WTC11 (cell line): Measurements from ENCODE around the gene SND1. TPM values are rescaled to one million over a fixed set of nuclear protein-coding genes. Genes with fewer than 3 reads are reported as not detected.

Experiments
- ATAC-seq: fragments of 200-7000 bp; cut with Tn5 transposase; 2 replicates; pipeline ENCODE4 v1.10.0; 2021; ENCODE audit warnings: mild to moderate bottlenecking, moderate library complexity
- CTCF ChIA-PET: fragments of 300-600 bp; sonication (Branson Sonifier 250); formaldehyde crosslinking; loops from one replicate; lab custom pipeline; 2021; ENCODE audit warnings: antibody characterized with exemption; lab: Charles Lee
- POLR2A ChIA-PET: fragments of 350-600 bp; sonication (Branson Sonifier 250); formaldehyde crosslinking; loops from one replicate; lab custom pipeline; 2021; ENCODE audit warnings: antibody characterized with exemption; lab: Charles Lee
- DNase-seq: peaks from one replicate; pipeline ENCODE4 v3.0.0; 2021; ENCODE audit warnings: low spot score
- H3K27ac Mint-ChIP-seq: 2 replicates; pipeline ENCODE4 v1.8.0; 2021; ENCODE audit warnings: mixed read lengths
- H3K27me3 Mint-ChIP-seq: 2 replicates; pipeline ENCODE4 v1.8.0; 2021; ENCODE audit warnings: low read depth, mild to moderate bottlenecking, moderate library complexity, mixed read lengths
- H3K36me3 Mint-ChIP-seq: 2 replicates; pipeline ENCODE4 v1.8.0; 2021; ENCODE audit warnings: mixed read lengths
- H3K4me1 Mint-ChIP-seq: 2 replicates; pipeline ENCODE4 v1.8.0; 2022; ENCODE audit warnings: mixed read lengths
- H3K4me3 Mint-ChIP-seq: 2 replicates; pipeline ENCODE4 v1.8.0; 2021; ENCODE audit warnings: mild to moderate bottlenecking, moderate library complexity, mixed read lengths
- H3K9me3 Mint-ChIP-seq: 2 replicates; pipeline ENCODE4 v1.8.0; 2021; ENCODE audit warnings: mixed read lengths
- ARID4B ChIP-seq: sonication (generic); formaldehyde crosslinking; IDR thresholded peaks from 2 replicates; pipeline ENCODE4 v1.8.0; 2023; ENCODE audit warnings: missing genetic modification reagents, mild to moderate bottlenecking, borderline replicate concordance
- ATF1 ChIP-seq: sonication (generic); formaldehyde crosslinking; IDR thresholded peaks from 2 replicates; pipeline ENCODE4 v1.8.1; 2023; ENCODE audit warnings: mild to moderate bottlenecking, moderate library complexity, missing genetic modification reagents
- ATF6 ChIP-seq: sonication (generic); formaldehyde crosslinking; IDR thresholded peaks from 2 replicates; pipeline ENCODE4 v1.8.1; 2023; ENCODE audit warnings: mild to moderate bottlenecking, missing genetic modification reagents
- CDX4 ChIP-seq: fragments of 250-450 bp; sonication (Bioruptor Pico); IDR thresholded peaks from 2 replicates; pipeline ENCODE4 v1.9.0; 2021; ENCODE audit warnings: moderate library complexity, mild to moderate bottlenecking, inconsistent platforms, borderline replicate concordance
- CREB1 ChIP-seq: sonication (generic); formaldehyde crosslinking; IDR thresholded peaks from 2 replicates; pipeline ENCODE4 v1.8.0; 2023; ENCODE audit warnings: mild to moderate bottlenecking, missing genetic modification reagents
- EMX1 ChIP-seq: fragments of 250-450 bp; sonication (Bioruptor Pico); IDR thresholded peaks from 2 replicates; pipeline ENCODE4 v1.8.0; 2021; ENCODE audit warnings: mild to moderate bottlenecking
- GRHL2 ChIP-seq: fragments of 250-450 bp; sonication (Bioruptor Pico); IDR thresholded peaks from 2 replicates; pipeline ENCODE4 v1.8.0; 2022; ENCODE audit warnings: mild to moderate bottlenecking, moderate library complexity; ENCODE audit not compliant: insufficient replicate concordance, severe bottlenecking
- IRF2 ChIP-seq: sonication (generic); formaldehyde crosslinking; IDR thresholded peaks from 2 replicates; pipeline ENCODE4 v1.8.0; 2022; ENCODE audit warnings: low read depth, missing genetic modification reagents, borderline replicate concordance
- JUN ChIP-seq: sonication (generic); formaldehyde crosslinking; IDR thresholded peaks from 2 replicates; pipeline ENCODE4 v1.8.0; 2023; ENCODE audit warnings: mild to moderate bottlenecking, missing genetic modification reagents
- NFATC4 ChIP-seq: fragments of 250-450 bp; sonication (Bioruptor Pico); IDR thresholded peaks from 2 replicates; pipeline ENCODE4 v1.9.0; 2021; ENCODE audit warnings: mild to moderate bottlenecking
- PRDM15 ChIP-seq: sonication (generic); formaldehyde crosslinking; IDR thresholded peaks from 2 replicates; pipeline ENCODE4 v1.8.0; 2022; ENCODE audit warnings: missing genetic modification reagents
- PREB ChIP-seq: sonication (generic); formaldehyde crosslinking; IDR thresholded peaks from 2 replicates; pipeline ENCODE4 v1.8.1; 2022; ENCODE audit warnings: mild to moderate bottlenecking, missing genetic modification reagents, moderate library complexity, borderline replicate concordance
- SMAD4 ChIP-seq: sonication (generic); formaldehyde crosslinking; IDR thresholded peaks from 2 replicates; pipeline ENCODE4 v1.8.0; 2022; ENCODE audit warnings: mild to moderate bottlenecking, missing genetic modification reagents
- TP53 ChIP-seq: sonication (generic); formaldehyde crosslinking; IDR thresholded peaks from 2 replicates; pipeline ENCODE4 v1.8.1; 2023; ENCODE audit warnings: mild to moderate bottlenecking, missing genetic modification reagents
- ZNF317 ChIP-seq: sonication (generic); formaldehyde crosslinking; IDR thresholded peaks from 2 replicates; pipeline ENCODE4 v1.8.1; 2023; ENCODE audit warnings: low read depth, mild to moderate bottlenecking, moderate library complexity, missing genetic modification reagents, borderline replicate concordance
- total RNA-seq: library from RNA; stranded (reverse); gene quantifications from 3 replicates; pipeline ENCODE4 v1.2.3, GENCODE V29; 2021
- TF ChIP-seq, protein P1 (sequence below): fragments of 250-450 bp; sonication (Bioruptor Pico); IDR thresholded peaks from 2 replicates; pipeline ENCODE4 v2.1.2; 2022; ENCODE audit warnings: mild to moderate bottlenecking, moderate library complexity

SND1 gene
- total RNA-seq, 1 experiment from 2014 or later = 261 TPM

DNA sequence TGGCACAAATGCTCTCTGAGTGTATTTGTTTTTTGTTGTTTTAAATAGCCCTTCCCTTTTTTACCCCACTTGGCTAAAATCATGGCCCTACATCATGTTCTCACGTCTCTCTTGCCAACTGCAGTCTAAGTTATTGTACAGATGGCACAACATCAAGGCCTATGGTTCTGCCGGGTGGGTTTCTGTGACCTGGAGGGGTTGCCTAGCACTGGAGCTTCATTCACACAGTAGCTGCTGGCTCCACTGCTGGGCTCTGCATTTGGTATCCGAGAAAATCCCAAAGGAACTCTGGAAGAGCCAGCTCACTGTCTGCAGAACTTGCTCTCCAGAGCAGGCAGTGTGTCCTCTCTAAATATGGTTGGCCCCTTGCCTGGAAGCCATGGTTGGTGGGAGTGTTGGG, 258.7 kb downstream of the SND1 start:
- CTCF ChIA-PET = no interaction called here
- ATAC-seq = no peak

GRCh38 chr7:127911968-127912511, 260.0 kb downstream of the SND1 start:
- 0 out of 2 replicates have a peak, but pooled peaks cover 4% of the 10 kb centered on the region for H3K36me3 Mint-ChIP-seq
- peaks cover 5% of the 10 kb centered on the region for H3K4me1 Mint-ChIP-seq
- POLR2A ChIA-PET = no interaction called here
- H3K4me3 Mint-ChIP-seq = no peak overlapping the region
- no peaks in the 10 kb centered on the region for H3K27me3 Mint-ChIP-seq
- CTCF ChIA-PET = interaction anchor here (1.2 kb wide), 1 partner anchor 56 kb away, joined by 3 read pairs; no protein-coding TSS in a partner anchor
- no peak for DNase-seq
- no peak overlapping the region for H3K27ac Mint-ChIP-seq
- TF ChIP-seq CREB1 (CRISPR knock-in tag) (no peak), IRF2 (no peak), TP53 (CRISPR knock-in tag) (no peak), JUN (CRISPR knock-in tag) (no peak), ATF6 (no peak), ZNF317 (CRISPR knock-in tag) (no peak), PREB (CRISPR knock-in tag) (no peak), CDX4 (CRISPR knock-in tag) (no peak), NFATC4 (CRISPR knock-in tag) (no peak), PRDM15 (no peak), ATF1 (CRISPR knock-in tag) (no peak), EMX1 (CRISPR knock-in tag) (no peak)
- TF ChIP-seq, protein P1, sequence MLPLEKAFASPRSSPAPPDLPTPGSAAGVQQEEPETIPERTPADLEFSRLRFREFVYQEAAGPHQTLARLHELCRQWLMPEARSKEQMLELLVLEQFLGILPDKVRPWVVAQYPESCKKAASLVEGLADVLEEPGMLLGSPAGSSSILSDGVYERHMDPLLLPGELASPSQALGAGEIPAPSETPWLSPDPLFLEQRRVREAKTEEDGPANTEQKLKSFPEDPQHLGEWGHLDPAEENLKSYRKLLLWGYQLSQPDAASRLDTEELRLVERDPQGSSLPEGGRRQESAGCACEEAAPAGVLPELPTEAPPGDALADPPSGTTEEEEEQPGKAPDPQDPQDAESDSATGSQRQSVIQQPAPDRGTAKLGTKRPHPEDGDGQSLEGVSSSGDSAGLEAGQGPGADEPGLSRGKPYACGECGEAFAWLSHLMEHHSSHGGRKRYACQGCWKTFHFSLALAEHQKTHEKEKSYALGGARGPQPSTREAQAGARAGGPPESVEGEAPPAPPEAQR (CRISPR knock-in tag) = no peak
- no peaks in the 10 kb centered on the region for H3K9me3 Mint-ChIP-seq
- ATAC-seq = no peak

More for the DNA sequence above, 258.7 kb downstream of the SND1 start:
- Mint-ChIP-seq H3K27ac (no peak overlapping the region), H3K4me3 (no peak overlapping the region), H3K36me3 (peaks cover 4% of the 10 kb centered on the region; the same call in 1 of the 2 replicates), H3K9me3 (no peaks in the 10 kb centered on the region), H3K27me3 (no peaks in the 10 kb centered on the region), H3K4me1 (peaks cover 12% of the 10 kb centered on the region)
- POLR2A ChIA-PET = no interaction called here
- TF ChIP-seq GRHL2 (no peak), SMAD4 (no peak), ARID4B (CRISPR knock-in tag) (no peak)
- no peak for DNase-seq
